HT-29 (cell line): ENCODE data around the gene TCF15. TPM values are rescaled to one million over a fixed set of nuclear protein-coding genes. Genes with fewer than 3 reads are reported as not detected.
"Not testable (repeated sequence)": the region's sequence is repeated elsewhere in the genome, so short reads cannot be mapped to it uniquely, and the experiment has no call there.

Source experiments
- DNase-seq: peaks from one replicate; pipeline ENCODE4 v3.0.0-alpha.2; 2015; ENCODE audit warnings: low spot score
- total RNA-seq: library from RNA; depleted of rRNA; stranded (reverse); fragments of >200 nt; shearing (Covaris generic); gene quantifications from 2 replicates; pipeline ENCODE4 v1.2.3, GENCODE V29; 2014

Gene TCF15
- total RNA-seq, 1 experiment from 2014 or later, result not detected

- no peak for DNase-seq
Measured at GRCh38 chr20:582204-582603, 27.9 kb downstream of the TCF15 start.

GRCh38 chr20:578940-579690, 31.0 kb downstream of the TCF15 start:
- not testable (repeated sequence) for DNase-seq

- peak; percentile 48 for DNase-seq
Measured at GRCh38 chr20:577167-577791, 32.8 kb downstream of the TCF15 start.

- no peak for DNase-seq
Measured at GRCh38 chr20:576156-576555, 34.0 kb downstream of the TCF15 start.

- no peak for DNase-seq
Measured at GRCh38 chr20:575230-575629, 34.9 kb downstream of the TCF15 start.

- no peak for DNase-seq
Measured at GRCh38 chr20:574297-574942, 35.7 kb downstream of the TCF15 start.

GRCh38 chr20:573414-574296, 36.5 kb downstream of the TCF15 start:
- DNase-seq, result no peak

GRCh38 chr20:572727-573126, 37.4 kb downstream of the TCF15 start:
- no peak for DNase-seq

GRCh38 chr20:571754-572441, 38.2 kb downstream of the TCF15 start:
- peak; percentile 30 for DNase-seq

GRCh38 chr20:568673-569415, 41.3 kb downstream of the TCF15 start:
- DNase-seq, result no peak

GRCh38 chr20:568097-568652, 41.9 kb downstream of the TCF15 start:
- DNase-seq, result no peak

GRCh38 chr20:564192-564591, 45.9 kb downstream of the TCF15 start:
- DNase-seq, result no peak

- no peak for DNase-seq
Measured at GRCh38 chr20:563187-563586, 46.9 kb downstream of the TCF15 start.

- DNase-seq, result no peak
Measured at GRCh38 chr20:562232-562897, 47.7 kb downstream of the TCF15 start.

GRCh38 chr20:561437-562231, 48.5 kb downstream of the TCF15 start:
- DNase-seq, result peak; percentile 87

GRCh38 chr20:560680-561079, 49.4 kb downstream of the TCF15 start:
- no peak for DNase-seq

- DNase-seq, result no peak
Measured at GRCh38 chr20:558117-558516, 52.0 kb downstream of the TCF15 start.

GRCh38 chr20:556984-557383, 53.1 kb downstream of the TCF15 start:
- no peak for DNase-seq

- DNase-seq, result peak; percentile 36
Measured at GRCh38 chr20:555976-556385, 54.1 kb downstream of the TCF15 start.
